Activated naive CD8-positive, alpha-beta T cell treated with anti-CD3 and anti-CD28 coated beads, Interleukin-2, amount 50 U/mL, for 24 hours (primary cell): ENCODE results near the gene ZSCAN20.
"Not testable (repeated sequence)": the region's sequence is repeated elsewhere in the genome, so short reads cannot be mapped to it uniquely, and the experiment has no call there.

Source experiments
- ATAC-seq: fragments of 150-1000 bp; cut with Tn5 transposase; one replicate; pipeline ENCODE4 v1.10.0; 2021
- DNase-seq: peaks from one replicate; pipeline ENCODE4 v3.0.0; 2021
- H3K27ac Mint-ChIP-seq: one replicate; pipeline ENCODE4 v1.8.0; 2021; ENCODE audit warnings: mild to moderate bottlenecking, mixed read lengths
- H3K27me3 Mint-ChIP-seq: one replicate; pipeline ENCODE4 v1.8.0; 2021; ENCODE audit warnings: mixed read lengths
- H3K36me3 Mint-ChIP-seq: one replicate; pipeline ENCODE4 v1.8.0; 2021; ENCODE audit warnings: low read depth, mixed read lengths
- H3K4me1 Mint-ChIP-seq: one replicate; pipeline ENCODE4 v1.8.0; 2021; ENCODE audit warnings: mixed read lengths
- H3K4me3 Mint-ChIP-seq: one replicate; pipeline ENCODE4 v1.8.0; 2021; ENCODE audit warnings: mild to moderate bottlenecking, moderate library complexity, mixed read lengths
- H3K9me3 Mint-ChIP-seq: one replicate; pipeline ENCODE4 v1.8.0; 2021; ENCODE audit warnings: mixed read lengths

Gene ZSCAN20

DNA sequence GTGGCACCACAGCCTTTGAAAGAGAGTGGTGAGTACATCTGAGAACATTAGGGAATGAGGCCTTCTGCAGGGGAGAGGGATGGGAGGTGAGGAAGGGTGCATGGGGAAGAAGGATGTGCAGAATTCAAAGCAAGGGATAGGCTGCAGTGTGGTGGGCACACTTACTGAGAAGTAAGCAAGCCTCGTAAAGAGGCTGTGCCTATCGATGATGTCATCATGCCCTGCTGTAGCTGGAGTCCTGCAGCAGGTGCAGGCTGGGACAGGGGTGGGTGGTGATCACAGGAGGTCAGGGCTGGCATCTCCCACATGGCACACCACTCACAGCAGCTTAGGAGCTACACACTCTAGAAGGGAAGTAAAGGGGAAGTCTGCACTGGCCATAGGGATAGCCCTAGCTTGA lies 16.2 kb downstream of the ZSCAN20 start:
- H3K4me1 Mint-ChIP-seq: no peaks in the 10 kb centered on the region
- H3K4me3 Mint-ChIP-seq: no peak overlapping the region
- H3K27ac Mint-ChIP-seq: no peak overlapping the region
- DNase-seq: no peak
- peaks cover 24% of the 10 kb centered on the region for H3K9me3 Mint-ChIP-seq
- ATAC-seq: no peak
- peaks cover 63% of the 10 kb centered on the region for H3K36me3 Mint-ChIP-seq
- no peaks in the 10 kb centered on the region for H3K27me3 Mint-ChIP-seq

- no peaks in the 10 kb centered on the region for H3K27me3 Mint-ChIP-seq
- H3K9me3 Mint-ChIP-seq: peaks cover 46% of the 10 kb centered on the region
- ATAC-seq (no peak), DNase-seq (no peak)
- no peak overlapping the region for H3K27ac Mint-ChIP-seq
- H3K4me3 Mint-ChIP-seq: no peak overlapping the region
- no peaks in the 10 kb centered on the region for H3K4me1 Mint-ChIP-seq
- H3K36me3 Mint-ChIP-seq: peaks cover 59% of the 10 kb centered on the region
These were observed 22.5 kb downstream of the ZSCAN20 start for GRCh38 chr1:33494929-33495328.

DNA sequence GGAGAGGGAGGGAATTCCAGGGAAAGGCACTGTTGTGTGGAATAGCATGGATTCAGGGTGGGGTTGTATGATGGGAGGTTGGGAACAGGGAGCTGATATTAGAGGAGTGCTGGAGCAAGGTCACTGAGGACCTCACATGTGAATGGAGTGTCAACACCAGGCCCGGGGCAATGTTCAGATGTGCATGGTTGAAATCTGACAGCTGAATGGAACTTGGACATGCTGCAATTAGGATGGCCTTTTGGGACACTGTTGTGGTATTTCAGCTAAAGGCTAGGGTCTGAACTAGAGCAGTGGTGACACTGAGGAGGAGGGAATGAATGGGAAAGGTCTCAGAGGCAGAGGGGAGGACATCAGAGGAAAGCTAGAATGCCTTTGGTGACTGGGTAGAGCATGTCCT lies 25.0 kb downstream of the ZSCAN20 start:
- Mint-ChIP-seq H3K4me3 (no peak overlapping the region), H3K27me3 (no peaks in the 10 kb centered on the region), H3K36me3 (peaks cover 38% of the 10 kb centered on the region), H3K27ac (no peak overlapping the region), H3K4me1 (no peaks in the 10 kb centered on the region), H3K9me3 (peaks cover 41% of the 10 kb centered on the region)
- no peak for DNase-seq
- ATAC-seq: no peak

DNA sequence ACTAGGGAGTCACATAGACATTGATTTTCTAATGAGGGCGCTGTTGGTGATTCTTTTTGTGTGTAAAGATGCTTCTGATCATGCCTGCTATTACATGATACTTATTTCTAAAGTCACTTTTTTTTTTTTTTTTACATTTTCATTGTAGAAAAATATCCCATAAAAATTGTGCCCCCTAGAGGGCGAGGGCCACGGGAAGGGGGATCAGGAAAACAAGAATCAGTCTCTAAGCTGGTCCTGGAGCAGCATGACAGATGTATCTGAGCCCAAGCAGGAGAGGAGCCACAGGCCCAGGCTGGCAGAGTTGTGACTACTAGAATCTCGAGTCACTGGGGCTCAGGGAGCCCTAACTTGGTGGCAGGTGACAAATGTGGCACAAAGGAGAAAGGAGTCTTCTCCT lies 28.1 kb downstream of the ZSCAN20 start:
- Mint-ChIP-seq H3K9me3 (peaks cover 19% of the 10 kb centered on the region), H3K27ac (no peak overlapping the region), H3K4me3 (no peak overlapping the region), H3K36me3 (peaks cover 12% of the 10 kb centered on the region), H3K27me3 (no peaks in the 10 kb centered on the region), H3K4me1 (no peaks in the 10 kb centered on the region)
- DNase-seq: no peak
- ATAC-seq: no peak

- no peaks in the 10 kb centered on the region for H3K27me3 Mint-ChIP-seq
- no peak for DNase-seq
- peaks cover 6% of the 10 kb centered on the region for H3K36me3 Mint-ChIP-seq
- H3K4me3 Mint-ChIP-seq: no peak overlapping the region
- no peak for ATAC-seq
- no peak overlapping the region for H3K27ac Mint-ChIP-seq
- peaks cover 15% of the 10 kb centered on the region for H3K9me3 Mint-ChIP-seq
- H3K4me1 Mint-ChIP-seq: no peaks in the 10 kb centered on the region
These were observed 28.9 kb downstream of the ZSCAN20 start for GRCh38 chr1:33501309-33501708.

DNA sequence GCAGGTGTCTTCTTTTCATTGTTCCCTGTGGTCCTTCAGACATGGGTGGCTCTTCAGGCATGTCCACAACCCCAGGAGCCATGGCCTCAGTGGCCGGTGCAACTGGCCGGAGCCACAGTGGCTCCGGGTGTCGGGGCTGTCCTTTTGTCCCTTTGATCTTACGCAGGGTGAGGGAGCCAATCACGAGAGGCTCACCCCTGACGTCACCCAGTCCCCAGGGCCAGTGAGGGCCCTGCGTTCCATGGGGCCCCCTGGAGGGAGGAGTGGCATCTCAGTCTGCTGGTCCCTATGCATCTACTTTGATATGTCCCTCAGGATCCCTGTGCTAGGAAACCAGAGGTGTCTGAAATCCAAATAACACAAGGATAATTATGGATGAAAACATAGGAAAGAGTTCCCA lies 29.3 kb downstream of the ZSCAN20 start:
- DNase-seq: no peak
- Mint-ChIP-seq H3K4me3 (no peak overlapping the region), H3K27ac (no peak overlapping the region), H3K36me3 (peaks cover 5% of the 10 kb centered on the region), H3K27me3 (no peaks in the 10 kb centered on the region), H3K4me1 (no peaks in the 10 kb centered on the region), H3K9me3 (peaks cover 13% of the 10 kb centered on the region)
- no peak for ATAC-seq

DNA sequence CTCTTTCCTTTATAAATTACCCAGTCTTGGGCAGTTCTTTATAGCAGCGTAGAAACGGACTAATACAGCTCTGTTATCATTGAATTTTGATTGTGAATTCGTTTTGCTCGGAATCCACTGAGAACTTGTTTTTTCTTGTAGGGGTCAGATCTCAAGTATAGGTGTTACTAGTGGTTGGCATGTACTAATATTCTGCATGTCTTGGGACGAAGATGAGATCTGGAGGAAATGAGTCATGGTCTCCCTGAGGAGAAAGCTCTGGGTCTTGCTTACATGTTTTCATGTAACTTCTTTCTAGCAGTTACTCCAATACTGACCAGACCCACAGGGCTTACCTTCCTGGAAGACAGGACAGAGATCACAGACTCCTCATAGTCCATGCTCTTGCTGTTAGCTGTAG lies 30.3 kb downstream of the ZSCAN20 start:
- H3K27me3 Mint-ChIP-seq: no peaks in the 10 kb centered on the region
- H3K9me3 Mint-ChIP-seq: peaks cover 5% of the 10 kb centered on the region
- ATAC-seq: no peak
- no peak overlapping the region for H3K4me3 Mint-ChIP-seq
- DNase-seq: no peak
- peaks cover 5% of the 10 kb centered on the region for H3K36me3 Mint-ChIP-seq
- H3K4me1 Mint-ChIP-seq: no peaks in the 10 kb centered on the region
- no peak overlapping the region for H3K27ac Mint-ChIP-seq

DNA sequence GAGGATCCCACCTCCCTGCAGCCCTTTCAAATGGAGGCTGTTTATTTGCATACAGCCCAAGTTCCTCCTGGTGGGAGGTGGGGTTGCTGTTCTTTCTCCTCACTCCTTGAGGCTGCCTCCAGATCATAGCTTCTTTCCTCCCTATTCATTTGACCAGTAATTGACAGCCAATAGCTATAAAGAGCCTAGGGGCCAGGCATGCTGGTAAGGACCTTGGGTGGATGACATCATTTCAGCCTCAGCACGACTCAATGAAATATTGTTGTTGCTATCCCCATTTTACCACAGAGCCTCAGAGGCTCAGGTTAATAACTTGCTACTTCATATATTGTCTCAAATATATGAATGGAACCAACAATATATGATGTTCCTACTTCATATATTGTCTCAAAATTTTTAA lies 31.1 kb downstream of the ZSCAN20 start:
- Mint-ChIP-seq H3K9me3 (no peaks in the 10 kb centered on the region), H3K27ac (no peak overlapping the region), H3K36me3 (peaks cover 2% of the 10 kb centered on the region), H3K27me3 (peaks cover 3% of the 10 kb centered on the region), H3K4me1 (no peaks in the 10 kb centered on the region), H3K4me3 (no peak overlapping the region)
- ATAC-seq (no peak), DNase-seq (no peak)

- no peaks in the 10 kb centered on the region for H3K36me3 Mint-ChIP-seq
- no peaks in the 10 kb centered on the region for H3K9me3 Mint-ChIP-seq
- H3K4me1 Mint-ChIP-seq: no peaks in the 10 kb centered on the region
- H3K27me3 Mint-ChIP-seq: peaks cover 5% of the 10 kb centered on the region
- H3K4me3 Mint-ChIP-seq: no peak overlapping the region
- no peak for DNase-seq
- no peak for ATAC-seq
- H3K27ac Mint-ChIP-seq: no peak overlapping the region
These were observed 35.2 kb downstream of the ZSCAN20 start for GRCh38 chr1:33507661-33508060.

GRCh38 chr1:33508151-33508550 lies 35.7 kb downstream of the ZSCAN20 start:
- no peaks in the 10 kb centered on the region for H3K9me3 Mint-ChIP-seq
- H3K36me3 Mint-ChIP-seq: no peaks in the 10 kb centered on the region
- no peak overlapping the region for H3K4me3 Mint-ChIP-seq
- no peak overlapping the region for H3K27ac Mint-ChIP-seq
- H3K4me1 Mint-ChIP-seq: no peaks in the 10 kb centered on the region
- peaks cover 5% of the 10 kb centered on the region for H3K27me3 Mint-ChIP-seq
- DNase-seq: no peak
- ATAC-seq: no peak

DNA sequence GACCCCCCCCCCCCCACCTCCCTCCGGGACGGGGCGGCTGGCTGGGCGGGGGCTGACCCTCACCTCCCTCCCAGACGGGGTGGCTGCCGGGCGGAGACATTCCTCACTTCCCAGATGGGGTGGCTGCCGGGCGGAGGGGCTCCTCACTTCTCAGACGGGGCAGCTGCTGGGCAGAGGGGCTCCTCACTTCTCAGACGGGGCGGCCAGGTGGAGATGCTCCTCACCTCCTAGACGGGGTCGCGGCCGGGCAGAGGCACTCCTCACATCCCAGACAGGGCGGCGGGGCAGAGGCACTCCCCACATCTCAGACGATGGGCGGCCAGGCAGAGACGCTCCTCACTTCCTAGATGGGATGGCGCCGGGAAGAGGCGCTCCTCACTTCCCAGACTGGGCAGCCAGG lies 36.8 kb downstream of the ZSCAN20 start:
- not testable (repeated sequence) for ATAC-seq, DNase-seq, H3K27ac Mint-ChIP-seq, H3K36me3 Mint-ChIP-seq, H3K27me3 Mint-ChIP-seq, H3K4me1 Mint-ChIP-seq, H3K9me3 Mint-ChIP-seq, H3K4me3 Mint-ChIP-seq

GRCh38 chr1:33512226-33513011 lies 40.0 kb downstream of the ZSCAN20 start:
- DNase-seq (no peak), ATAC-seq (no peak)
- no peaks in the 10 kb centered on the region for H3K4me1 Mint-ChIP-seq
- H3K27ac Mint-ChIP-seq: no peak overlapping the region
- peaks cover 10% of the 10 kb centered on the region for H3K27me3 Mint-ChIP-seq
- no peaks in the 10 kb centered on the region for H3K9me3 Mint-ChIP-seq
- no peak overlapping the region for H3K4me3 Mint-ChIP-seq
- H3K36me3 Mint-ChIP-seq: no peaks in the 10 kb centered on the region

- no peak for ATAC-seq
- H3K9me3 Mint-ChIP-seq: no peaks in the 10 kb centered on the region
- H3K36me3 Mint-ChIP-seq: no peaks in the 10 kb centered on the region
- H3K27me3 Mint-ChIP-seq: peaks cover 10% of the 10 kb centered on the region
- no peak overlapping the region for H3K4me3 Mint-ChIP-seq
- H3K27ac Mint-ChIP-seq: no peak overlapping the region
- no peaks in the 10 kb centered on the region for H3K4me1 Mint-ChIP-seq
- DNase-seq: no peak
These were observed 42.7 kb downstream of the ZSCAN20 start for GRCh38 chr1:33515112-33515511.

GRCh38 chr1:33515607-33516006 lies 43.2 kb downstream of the ZSCAN20 start:
- no peak for DNase-seq

DNA sequence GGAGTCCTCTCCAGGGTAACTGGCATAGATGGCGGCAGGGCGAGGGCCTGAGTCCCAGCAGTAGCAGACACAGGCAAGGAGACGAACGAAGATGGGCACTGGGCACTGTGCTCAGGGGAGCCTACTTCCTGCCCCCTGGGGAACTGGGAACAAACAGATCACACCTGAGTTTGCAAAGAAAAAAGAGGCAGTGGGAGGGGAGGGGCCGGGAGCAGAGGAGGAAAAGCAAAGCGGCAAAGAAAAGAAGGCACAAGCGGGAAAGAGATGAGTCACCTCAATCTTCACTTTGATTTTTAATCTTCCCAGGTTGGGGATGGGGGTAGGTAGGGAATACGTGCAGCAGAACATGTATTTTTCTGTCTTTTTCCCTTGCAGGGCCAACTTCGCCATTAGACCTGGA lies 44.0 kb downstream of the ZSCAN20 start:
- DNase-seq (no peak), ATAC-seq (no peak)
- no peaks in the 10 kb centered on the region for H3K9me3 Mint-ChIP-seq
- H3K27ac Mint-ChIP-seq: no peak overlapping the region
- no peak overlapping the region for H3K4me3 Mint-ChIP-seq
- H3K27me3 Mint-ChIP-seq: peaks cover 11% of the 10 kb centered on the region
- no peaks in the 10 kb centered on the region for H3K4me1 Mint-ChIP-seq
- no peaks in the 10 kb centered on the region for H3K36me3 Mint-ChIP-seq

More at GRCh38 chr1:33515607-33516006, 43.2 kb downstream of the ZSCAN20 start:
- H3K4me1 Mint-ChIP-seq: no peaks in the 10 kb centered on the region
- H3K27me3 Mint-ChIP-seq: peaks cover 10% of the 10 kb centered on the region
- H3K36me3 Mint-ChIP-seq: no peaks in the 10 kb centered on the region
- no peak for ATAC-seq
- H3K9me3 Mint-ChIP-seq: no peaks in the 10 kb centered on the region
- H3K4me3 Mint-ChIP-seq: no peak overlapping the region
- H3K27ac Mint-ChIP-seq: no peak overlapping the region
